Measurements from ENCODE around the gene XPA.
A peak's percentile ranks its signal among the peaks of the same experiment; 100 is the strongest.

XPA gene

GRCh38 chr9:97658707-97659106, 38.4 kb downstream of the XPA start:
- Histone ChIP-seq H3K27me3 (ENCODE audit: insufficient read depth, low read length) (no peaks in the 10 kb centered on the region), H3K4me1 (ENCODE audit: control insufficient read depth, insufficient read depth, low read length, unreplicated experiment) (no peaks in the 10 kb centered on the region), H2AFZ (ENCODE audit: low read length, unreplicated experiment) (no peak overlapping the region), H3K79me2 (ENCODE audit: control insufficient read depth, insufficient read depth, low read length, unreplicated experiment) (no peaks in the 10 kb centered on the region), H3K4me3 (ENCODE audit: low read depth, low read length) (no peak overlapping the region), H3K27ac (ENCODE audit: low read depth, low read length) (no peak overlapping the region), H3K36me3 (ENCODE audit: insufficient read depth, low read length) (peaks cover 77% of the 10 kb centered on the region)

GRCh38 chr9:97651646-97652045, 45.5 kb downstream of the XPA start:
- Histone ChIP-seq H3K4me3 (ENCODE audit: low read depth, low read length) (no peak overlapping the region), H3K4me1 (ENCODE audit: control insufficient read depth, insufficient read depth, low read length, unreplicated experiment) (peaks cover 5% of the 10 kb centered on the region), H3K27ac (ENCODE audit: low read depth, low read length) (no peak overlapping the region), H2AFZ (ENCODE audit: low read length, unreplicated experiment) (no peak overlapping the region), H3K36me3 (ENCODE audit: insufficient read depth, low read length) (peaks cover 36% of the 10 kb centered on the region), H3K27me3 (ENCODE audit: insufficient read depth, low read length) (no peaks in the 10 kb centered on the region), H3K79me2 (ENCODE audit: control insufficient read depth, insufficient read depth, low read length, unreplicated experiment) (no peaks in the 10 kb centered on the region)

DNA sequence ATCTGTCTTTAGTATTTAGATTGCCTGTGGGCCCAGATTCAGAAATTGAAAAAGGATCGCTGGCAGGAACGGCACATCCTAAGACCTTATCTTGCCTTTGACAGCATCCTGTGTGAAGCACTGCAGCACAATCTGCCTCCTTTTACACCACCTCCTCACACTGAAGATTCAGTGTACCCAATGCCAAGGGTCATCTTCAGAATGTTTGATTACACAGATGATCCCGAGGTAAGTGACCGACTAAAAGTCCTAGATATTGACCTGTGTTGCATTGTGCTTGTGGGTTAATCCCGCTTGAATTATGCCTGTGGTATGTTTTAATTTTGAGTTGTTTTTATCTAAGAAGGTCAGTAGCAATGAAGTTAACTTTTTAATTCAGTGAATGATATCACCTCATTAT, 49.1 kb downstream of the XPA start:
- no peak overlapping the region for H2AFZ ChIP-seq (ENCODE audit: low read length, unreplicated experiment)
- H3K36me3 ChIP-seq (ENCODE audit: insufficient read depth, low read length) = peaks cover 34% of the 10 kb centered on the region
- H3K27me3 ChIP-seq (ENCODE audit: insufficient read depth, low read length) = no peaks in the 10 kb centered on the region
- H3K4me1 ChIP-seq (ENCODE audit: control insufficient read depth, insufficient read depth, low read length, unreplicated experiment) = peaks cover 5% of the 10 kb centered on the region
- H3K79me2 ChIP-seq (ENCODE audit: control insufficient read depth, insufficient read depth, low read length, unreplicated experiment) = peaks cover 6% of the 10 kb centered on the region
- no peak overlapping the region for H3K4me3 ChIP-seq (ENCODE audit: low read depth, low read length)
- H3K27ac ChIP-seq (ENCODE audit: low read depth, low read length) = no peak overlapping the region

GRCh38 chr9:97645720-97646119, 51.4 kb downstream of the XPA start:
- Histone ChIP-seq H3K4me1 (ENCODE audit: control insufficient read depth, insufficient read depth, low read length, unreplicated experiment) (no peaks in the 10 kb centered on the region), H3K27me3 (ENCODE audit: insufficient read depth, low read length) (no peaks in the 10 kb centered on the region), H3K36me3 (ENCODE audit: insufficient read depth, low read length) (peaks cover 44% of the 10 kb centered on the region), H2AFZ (ENCODE audit: low read length, unreplicated experiment) (no peak overlapping the region), H3K4me3 (ENCODE audit: low read depth, low read length) (no peak overlapping the region), H3K79me2 (ENCODE audit: control insufficient read depth, insufficient read depth, low read length, unreplicated experiment) (peaks cover 14% of the 10 kb centered on the region), H3K27ac (ENCODE audit: low read depth, low read length) (no peak overlapping the region)

DNA sequence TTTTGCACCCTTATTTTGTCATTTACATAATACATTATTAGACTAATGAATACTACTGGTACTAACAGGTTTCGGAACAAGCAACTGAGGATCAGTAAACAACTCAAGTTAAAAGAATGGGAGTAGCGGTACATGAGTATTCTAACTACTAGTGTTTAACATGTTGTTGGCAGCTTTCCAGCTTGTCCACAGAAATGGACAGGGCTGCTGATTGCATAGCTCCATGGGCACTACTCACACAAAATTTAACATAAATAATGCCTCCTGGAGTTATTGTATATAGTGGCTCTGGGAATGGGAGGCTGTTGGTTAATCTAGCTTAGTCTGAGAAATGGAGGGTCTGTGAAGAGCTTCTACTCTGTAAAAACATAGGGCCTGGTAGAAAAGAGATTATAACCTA, 56.8 kb downstream of the XPA start:
- peaks cover 66% of the 10 kb centered on the region for H3K79me2 ChIP-seq (ENCODE audit: control insufficient read depth, insufficient read depth, low read length, unreplicated experiment)
- peaks cover 29% of the 10 kb centered on the region for H3K4me1 ChIP-seq (ENCODE audit: control insufficient read depth, insufficient read depth, low read length, unreplicated experiment)
- H3K36me3 ChIP-seq (ENCODE audit: insufficient read depth, low read length) = peaks cover 46% of the 10 kb centered on the region
- no peaks in the 10 kb centered on the region for H3K27me3 ChIP-seq (ENCODE audit: insufficient read depth, low read length)
- no peak overlapping the region for H2AFZ ChIP-seq (ENCODE audit: low read length, unreplicated experiment)
- no peak overlapping the region for H3K27ac ChIP-seq (ENCODE audit: low read depth, low read length)
- no peak overlapping the region for H3K4me3 ChIP-seq (ENCODE audit: low read depth, low read length)

GRCh38 chr9:97638666-97639065, 58.5 kb downstream of the XPA start:
- Histone ChIP-seq H3K36me3 (ENCODE audit: insufficient read depth, low read length) (peaks cover 30% of the 10 kb centered on the region), H3K27me3 (ENCODE audit: insufficient read depth, low read length) (no peaks in the 10 kb centered on the region), H2AFZ (ENCODE audit: low read length, unreplicated experiment) (no peak overlapping the region), H3K4me3 (ENCODE audit: low read depth, low read length) (no peak overlapping the region), H3K27ac (ENCODE audit: low read depth, low read length) (no peak overlapping the region), H3K4me1 (ENCODE audit: control insufficient read depth, insufficient read depth, low read length, unreplicated experiment) (peaks cover 35% of the 10 kb centered on the region), H3K79me2 (ENCODE audit: control insufficient read depth, insufficient read depth, low read length, unreplicated experiment) (peaks cover 81% of the 10 kb centered on the region)

- Histone ChIP-seq H3K36me3 (ENCODE audit: insufficient read depth, low read length) (peaks cover 20% of the 10 kb centered on the region), H3K4me3 (ENCODE audit: low read depth, low read length) (peak overlapping the region; percentile 52), H3K79me2 (ENCODE audit: control insufficient read depth, insufficient read depth, low read length, unreplicated experiment) (peaks cover 81% of the 10 kb centered on the region)
Observed at GRCh38 chr9:97636903-97637302, 60.2 kb downstream of the XPA start.

DNA sequence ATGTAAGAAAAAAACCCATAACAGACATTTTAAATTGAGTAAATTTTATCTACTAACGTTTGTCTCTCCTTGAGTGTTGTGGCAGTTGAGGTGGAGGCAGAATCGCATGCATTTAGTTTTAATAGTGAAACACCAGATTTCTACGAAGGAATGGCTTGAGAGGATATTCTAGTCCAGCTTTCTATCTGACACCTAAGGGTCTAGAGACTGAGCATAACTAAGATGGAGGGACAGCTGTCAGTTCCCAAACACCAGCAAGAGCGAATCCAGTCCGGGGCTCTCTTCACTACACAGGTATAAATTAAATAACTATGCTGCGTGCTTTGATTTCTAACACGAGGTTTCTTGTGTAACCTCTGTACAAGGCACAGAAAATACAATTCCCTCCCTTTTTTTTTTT, 62.1 kb downstream of the XPA start:
- Histone ChIP-seq H3K79me2 (ENCODE audit: control insufficient read depth, insufficient read depth, low read length, unreplicated experiment) (peaks cover 84% of the 10 kb centered on the region), H3K27ac (ENCODE audit: low read depth, low read length) (no peak overlapping the region), H3K4me1 (ENCODE audit: control insufficient read depth, insufficient read depth, low read length, unreplicated experiment) (peaks cover 38% of the 10 kb centered on the region), H3K36me3 (ENCODE audit: insufficient read depth, low read length) (peaks cover 7% of the 10 kb centered on the region; the same call in 1 of the 2 replicates), H2AFZ (ENCODE audit: low read length, unreplicated experiment) (no peak overlapping the region), H3K27me3 (ENCODE audit: insufficient read depth, low read length) (no peaks in the 10 kb centered on the region), H3K4me3 (ENCODE audit: low read depth, low read length) (peak overlapping the region; percentile 83)

More at GRCh38 chr9:97636903-97637302, 60.2 kb downstream of the XPA start:
- Histone ChIP-seq H2AFZ (ENCODE audit: low read length, unreplicated experiment) (no peak overlapping the region), H3K4me1 (ENCODE audit: control insufficient read depth, insufficient read depth, low read length, unreplicated experiment) (peaks cover 35% of the 10 kb centered on the region), H3K27ac (ENCODE audit: low read depth, low read length) (no peak overlapping the region), H3K27me3 (ENCODE audit: insufficient read depth, low read length) (no peaks in the 10 kb centered on the region)

DNA sequence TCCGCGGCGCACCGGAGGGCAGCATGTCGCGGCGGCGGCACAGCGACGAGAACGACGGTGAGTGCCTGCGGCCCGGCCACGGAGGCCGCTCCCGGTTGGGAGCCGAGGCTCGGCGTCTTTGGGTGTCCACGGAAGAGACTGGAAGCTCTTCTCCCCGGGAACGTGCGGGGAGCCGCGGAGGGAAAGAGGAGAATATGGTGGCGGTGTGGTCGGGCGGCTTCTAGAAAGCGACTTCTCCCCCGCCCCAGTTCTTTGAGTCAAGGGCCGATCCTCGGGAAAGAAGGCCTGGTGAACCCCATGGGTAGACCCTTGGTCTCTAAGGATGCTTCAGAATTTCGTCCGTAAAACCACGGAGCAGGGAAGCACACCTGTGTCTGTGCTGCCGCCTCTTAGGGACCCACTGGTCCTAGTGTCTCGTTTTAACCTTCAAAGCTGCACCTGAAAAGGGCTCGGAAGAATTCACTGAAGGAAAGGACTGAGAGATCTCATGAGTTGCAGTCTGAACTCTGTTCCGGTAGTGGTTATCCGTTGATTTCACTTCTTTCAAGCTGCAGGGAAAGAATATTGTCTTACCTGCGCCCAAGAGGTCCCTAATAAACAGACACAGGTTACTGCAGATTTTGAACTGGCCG, 63.2 kb downstream of the XPA start:
- Histone ChIP-seq H3K27me3 (ENCODE audit: insufficient read depth, low read length) (no peaks in the 10 kb centered on the region), H3K27ac (ENCODE audit: low read depth, low read length) (peak overlapping the region; percentile 99), H3K36me3 (ENCODE audit: insufficient read depth, low read length) (0 out of 2 replicates have a peak, but pooled peaks cover 2% of the 10 kb centered on the region), H3K79me2 (ENCODE audit: control insufficient read depth, insufficient read depth, low read length, unreplicated experiment) (peaks cover 83% of the 10 kb centered on the region), H3K4me1 (ENCODE audit: control insufficient read depth, insufficient read depth, low read length, unreplicated experiment) (peaks cover 35% of the 10 kb centered on the region), H2AFZ (ENCODE audit: low read length, unreplicated experiment) (peak overlapping the region; percentile 49), H3K4me3 (ENCODE audit: low read depth, low read length) (peak overlapping the region; percentile 83)

GRCh38 chr9:97632985-97633858, 63.9 kb downstream of the XPA start, which contains the start of the genes NCBP1 and TSTD2:
NCBP1 (plus strand) TSS chr9:97633821; CDS start chr9:97633882, 61 bp downstream.
TSTD2 (minus strand) TSS chr9:97633368; CDS start chr9:97627562, 5,806 bp downstream.
- H3K27me3 ChIP-seq (ENCODE audit: insufficient read depth, low read length) = no peaks in the 10 kb centered on the region
- H3K79me2 ChIP-seq (ENCODE audit: control insufficient read depth, insufficient read depth, low read length, unreplicated experiment) = peaks cover 81% of the 10 kb centered on the region
- H3K4me3 ChIP-seq (ENCODE audit: low read depth, low read length) = peak within 1 kb of the TSS; percentile 83
- no peaks in the 10 kb centered on the region for H3K36me3 ChIP-seq (ENCODE audit: insufficient read depth, low read length)
- peaks cover 31% of the 10 kb centered on the region for H3K4me1 ChIP-seq (ENCODE audit: control insufficient read depth, insufficient read depth, low read length, unreplicated experiment)
- H2AFZ ChIP-seq (ENCODE audit: low read length, unreplicated experiment) = peak within 1 kb of the TSS; percentile 66
- peak within 1 kb of the TSS; percentile 99 for H3K27ac ChIP-seq (ENCODE audit: low read depth, low read length)
